Occipital lobe (tissue), 2 donors: ENCODE results near the gene MC5R. TPM values are rescaled to one million over a fixed set of nuclear protein-coding genes. Genes with fewer than 3 reads are reported as not detected.
A peak's percentile ranks its signal among the peaks of the same experiment; 100 is the strongest.

Experiments used
- DNase-seq: peaks from one replicate; lab custom pipeline; 2025; lab: John Stamatoyannopoulos, UW
- total RNA-seq: library from RNA; depleted of rRNA; stranded (reverse); fragments of >200 nt; gene quantifications from one replicate; pipeline ENCODE4 v1.2.3, GENCODE V29; 2014

MC5R gene
- 2.2 TPM for total RNA-seq

DNA sequence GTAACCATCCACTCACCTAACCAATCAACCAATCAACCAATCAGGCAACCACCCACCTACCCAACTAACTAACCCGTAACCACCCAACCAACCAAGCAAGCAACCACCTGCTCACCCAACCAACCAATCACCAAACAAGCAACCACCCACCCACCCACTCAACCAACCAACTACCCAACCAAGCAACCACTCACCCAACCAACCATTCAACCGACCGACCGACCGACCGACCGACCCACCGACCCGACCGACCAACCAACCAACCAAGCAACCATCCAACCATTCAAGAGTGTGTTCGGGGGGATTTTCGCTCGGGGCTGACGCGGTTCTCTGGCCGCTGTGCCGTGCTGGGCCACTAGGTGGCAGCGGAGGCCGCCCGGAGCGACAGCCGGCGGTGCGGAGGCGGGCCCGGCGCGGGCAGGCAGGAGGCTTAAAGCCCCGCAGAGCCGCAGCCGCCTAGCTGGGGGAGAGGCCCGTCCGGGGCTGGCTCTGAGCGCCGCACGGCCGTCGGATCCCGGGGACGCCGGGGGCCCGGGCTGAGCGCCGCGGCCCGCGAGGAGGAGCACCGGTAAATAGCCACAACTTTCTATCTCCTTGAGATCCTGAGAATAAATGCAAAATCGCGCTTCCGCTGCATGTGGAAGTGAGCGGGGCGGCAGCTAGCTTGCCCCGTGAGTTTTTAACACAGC lies at the start of gene MC5R:
Gene MC5R, plus strand, starts transcription at position 443 of the 689 bp plus-strand sequence. CDS start 1,617 bp downstream, outside the sequence.
- peak; percentile 39 for DNase-seq

DNA sequence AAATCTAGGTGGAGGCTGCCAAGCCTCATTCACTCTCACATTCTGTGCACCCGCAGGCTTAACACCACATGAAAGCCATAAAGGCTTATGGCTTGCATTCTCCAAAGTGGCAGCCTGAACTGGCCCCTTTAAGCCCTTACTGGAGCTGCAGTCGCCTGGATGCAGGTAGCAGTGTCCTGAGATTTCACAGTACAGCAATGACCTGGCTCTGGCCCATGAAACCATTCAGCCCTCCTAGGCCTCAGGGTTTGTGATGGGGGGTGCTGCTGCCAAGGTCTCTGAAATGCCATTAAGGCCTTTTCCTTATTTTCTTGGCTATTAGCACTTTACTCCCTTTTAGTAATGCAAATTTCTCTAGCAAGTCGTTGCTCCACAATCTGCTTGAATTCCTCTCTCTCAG lies 48.9 kb upstream of the MC5R start:
- DNase-seq: no peak

DNA sequence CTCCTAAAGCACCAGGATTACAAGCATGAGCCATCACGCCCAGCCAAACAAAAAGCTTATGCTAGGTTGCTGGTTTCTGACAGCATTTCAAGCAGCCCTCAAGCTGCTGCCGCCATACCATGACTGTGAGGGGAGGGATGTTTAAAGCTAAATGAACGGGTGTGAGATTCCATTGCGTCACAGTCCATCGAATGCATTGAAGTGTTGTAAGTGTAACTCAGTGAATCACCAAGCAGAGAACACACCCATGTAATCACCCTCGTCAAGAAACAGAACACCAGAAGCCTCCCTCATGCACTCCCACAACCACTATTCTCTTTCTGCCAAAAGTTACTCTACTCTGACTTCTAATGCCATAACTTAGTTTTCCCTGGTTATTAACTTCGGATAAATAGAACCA lies 32.8 kb upstream of the MC5R start:
- no peak for DNase-seq

DNA sequence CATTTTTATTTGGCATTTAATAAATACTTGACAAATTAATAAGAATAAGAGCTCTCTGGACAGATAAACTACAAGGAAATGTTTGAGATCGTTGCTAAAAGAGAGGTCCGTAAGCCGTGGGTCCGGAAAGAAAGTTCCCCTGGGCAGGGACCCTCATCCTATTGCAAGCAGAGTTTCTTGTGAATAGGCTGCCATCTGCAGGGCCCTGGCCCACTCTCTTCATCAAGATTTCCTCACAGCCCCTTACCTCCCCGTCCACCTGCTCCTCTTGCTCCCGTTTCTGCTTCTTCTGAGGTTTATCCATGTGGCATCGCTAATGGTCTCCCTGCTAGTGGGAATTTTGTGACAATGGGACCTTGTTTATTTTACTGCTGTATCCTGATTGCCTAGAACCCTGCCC lies 30.1 kb upstream of the MC5R start:
- DNase-seq: no peak

DNA sequence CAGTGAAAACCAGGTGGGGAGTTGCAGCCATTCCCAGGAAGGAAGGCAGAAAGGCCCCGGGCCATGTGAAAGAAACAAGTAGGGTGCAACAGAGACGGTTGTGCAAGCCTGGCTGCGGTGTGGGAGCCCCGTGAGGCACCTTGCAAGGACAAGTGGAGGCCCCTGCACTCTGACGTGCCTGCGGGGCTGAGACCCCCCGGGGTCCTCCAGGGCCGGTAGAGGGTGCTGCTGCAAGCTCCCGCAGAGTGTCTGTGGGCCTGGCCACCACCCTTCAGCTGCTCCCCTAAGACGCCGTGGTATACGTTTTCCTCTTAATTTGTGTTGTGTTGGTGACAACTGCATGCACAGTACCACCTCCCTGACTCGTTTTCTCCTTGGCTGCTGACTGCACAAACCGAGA lies 27.4 kb upstream of the MC5R start:
- DNase-seq: no peak

DNA sequence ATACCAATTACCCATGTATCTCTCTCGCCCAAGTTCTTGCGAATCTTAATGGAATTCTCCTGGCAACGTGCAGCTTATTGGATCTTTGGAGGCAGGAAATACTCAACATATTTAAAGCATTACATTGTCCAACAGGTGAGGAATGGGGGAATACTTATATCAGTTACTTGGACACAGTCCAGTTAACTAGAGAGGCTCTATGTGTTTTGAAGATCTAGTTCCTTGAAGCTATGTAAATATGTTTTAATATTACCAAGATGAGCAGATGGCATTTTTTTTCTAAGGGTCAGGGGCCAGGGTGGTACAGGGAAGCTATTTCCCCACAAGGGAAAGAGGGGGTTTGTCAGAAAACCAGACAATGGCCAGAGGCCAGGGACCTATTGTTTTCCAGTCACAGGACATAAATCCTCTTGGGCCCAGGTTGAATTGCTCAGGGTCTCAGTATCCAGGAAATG lies 26.8 kb upstream of the MC5R start:
- no peak for DNase-seq

DNA sequence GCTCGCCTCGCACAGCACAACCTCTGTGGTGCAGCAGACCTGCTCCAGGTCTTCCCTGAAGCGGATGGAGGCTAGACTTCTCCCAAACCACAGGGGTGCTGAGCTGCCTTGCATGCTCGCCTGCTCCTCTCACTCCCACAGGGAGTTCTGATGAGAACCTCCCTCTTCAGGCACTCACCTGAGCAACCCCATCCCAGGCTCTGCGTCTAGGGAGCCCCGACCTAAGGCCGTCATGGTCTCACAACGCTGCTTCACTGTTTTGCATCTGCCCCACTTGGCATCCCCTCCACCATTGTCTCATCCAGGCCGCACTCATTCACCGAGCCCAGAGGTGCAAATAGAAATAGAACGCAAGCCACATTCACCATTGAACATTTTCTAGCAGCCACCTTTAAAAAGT lies 24.6 kb upstream of the MC5R start:
- no peak for DNase-seq

DNA sequence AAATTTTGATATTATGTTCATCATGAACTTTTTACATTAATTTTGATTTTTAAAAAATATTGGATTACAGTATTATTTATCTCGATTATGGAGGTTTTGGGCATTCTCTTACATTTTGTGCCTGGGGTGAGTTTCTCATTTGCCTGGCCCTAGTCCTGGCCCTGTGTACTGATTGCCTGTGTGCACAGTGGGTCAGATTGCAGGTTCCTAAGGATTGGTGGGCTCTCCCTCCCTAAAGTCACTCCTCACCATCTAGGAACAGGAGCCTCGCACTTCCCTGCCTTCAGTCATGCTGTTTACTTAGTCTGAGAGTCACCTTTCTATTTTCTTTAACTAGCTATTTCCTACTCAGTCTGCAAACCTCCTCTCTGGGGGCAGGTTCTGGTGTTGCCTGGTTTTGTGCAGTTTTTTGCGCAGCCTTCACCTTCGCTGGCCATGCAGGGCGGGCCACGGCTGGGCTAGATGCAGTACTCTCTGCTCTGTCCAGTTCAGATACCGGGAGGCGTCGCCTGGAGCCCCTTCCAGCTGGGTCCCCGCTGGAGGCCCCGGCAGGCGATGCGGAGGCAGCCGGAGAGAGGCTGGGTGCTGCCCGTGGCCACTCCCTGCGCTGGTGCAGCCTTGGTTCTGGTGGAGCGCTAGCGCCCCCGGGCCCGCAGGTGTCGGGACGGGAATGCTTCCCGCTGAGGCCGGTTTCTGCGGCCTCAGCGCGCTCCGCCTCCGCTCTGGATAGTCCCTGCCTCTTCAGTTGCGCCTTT lies 23.3 kb upstream of the MC5R start:
- peak; percentile 51 for DNase-seq

DNA sequence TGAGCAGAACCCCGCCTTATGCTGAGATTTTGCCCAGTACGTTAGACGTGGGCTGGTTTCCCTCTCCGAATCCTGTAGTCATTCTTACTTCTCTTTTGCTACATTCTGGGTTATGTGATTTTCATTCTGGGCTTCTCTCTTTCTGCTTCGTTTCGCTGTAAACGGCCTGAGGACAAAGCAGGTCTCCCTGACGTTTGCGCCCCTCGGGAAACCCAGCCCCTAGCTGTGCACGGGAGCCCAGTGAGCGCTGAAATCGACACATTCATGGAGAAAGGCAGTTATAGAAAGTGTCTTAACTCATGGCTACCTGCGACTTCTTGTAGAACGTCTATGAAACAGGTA lies 22.7 kb upstream of the MC5R start:
- DNase-seq: no peak

DNA sequence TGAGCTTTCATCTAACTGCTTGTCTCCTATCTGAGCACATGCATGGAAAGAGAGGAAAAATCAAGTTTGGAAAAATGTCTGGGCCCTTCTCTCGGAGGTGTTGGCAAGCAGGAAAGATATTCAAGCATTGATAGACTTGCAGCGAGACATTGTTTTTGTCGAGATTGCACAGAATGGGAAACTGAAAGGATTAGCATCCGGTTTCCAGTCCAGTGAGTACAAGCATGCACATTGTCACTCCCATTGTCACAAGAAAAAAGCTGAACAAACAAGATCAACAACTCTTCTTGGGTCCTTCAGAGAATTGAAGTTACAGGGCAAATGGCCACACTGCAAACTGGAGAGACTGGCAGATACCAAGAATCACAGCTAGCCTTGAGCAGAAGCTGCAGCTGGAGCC lies 19.6 kb upstream of the MC5R start:
- no peak for DNase-seq

DNA sequence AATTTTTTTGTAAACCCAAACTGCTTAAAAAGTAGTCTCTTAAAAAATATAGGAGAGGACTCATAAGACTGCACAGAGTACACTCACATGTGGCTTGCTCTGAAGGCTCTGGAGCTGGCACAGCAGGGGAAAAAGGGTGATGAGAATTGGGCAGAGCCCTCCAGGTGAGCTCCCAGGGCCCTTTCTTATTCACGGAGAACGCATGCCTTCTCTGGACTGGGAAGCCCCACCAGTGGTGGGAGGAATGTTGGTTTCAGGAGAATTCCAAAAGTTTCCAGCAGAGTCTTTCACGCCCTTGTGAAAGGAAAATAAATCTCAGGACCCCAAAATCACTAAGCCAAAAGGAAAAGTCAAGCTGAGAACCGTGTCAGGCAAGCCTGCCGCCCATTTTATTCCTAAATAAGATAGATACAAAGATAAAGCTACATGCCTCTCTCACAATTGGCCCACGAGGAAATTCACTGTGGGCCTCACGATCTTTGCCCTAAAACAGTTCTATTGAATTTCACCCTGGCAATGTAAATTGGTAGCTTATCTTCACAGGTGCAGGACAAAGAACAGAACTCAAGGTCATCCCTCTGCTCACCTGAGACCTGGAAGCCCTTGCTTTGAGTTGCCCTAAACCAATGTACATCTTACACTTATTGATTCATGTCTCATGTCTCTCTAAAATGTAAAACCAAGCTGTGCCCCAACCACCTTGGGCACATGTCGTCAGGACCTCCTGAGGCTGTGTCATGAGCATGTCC lies 15.5 kb upstream of the MC5R start:
- no peak for DNase-seq

DNA sequence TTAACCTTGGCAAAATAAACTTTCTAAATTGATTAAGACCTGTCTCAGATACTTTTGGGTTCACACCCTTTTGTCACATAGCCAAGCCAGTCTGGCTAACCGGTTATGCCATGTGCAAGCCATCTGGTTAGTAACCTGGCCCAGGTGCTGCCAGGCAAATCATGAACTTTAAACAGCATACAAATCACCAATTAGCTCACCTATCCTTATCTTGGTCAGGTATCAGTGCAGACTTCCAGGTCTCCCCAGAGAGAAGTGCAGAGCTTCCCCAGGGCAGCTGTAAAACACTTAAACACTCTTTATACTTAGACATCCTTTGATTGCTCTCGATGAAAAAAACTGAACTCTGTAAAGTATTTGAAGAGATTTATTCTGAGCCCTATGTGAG lies 14.9 kb upstream of the MC5R start:
- no peak for DNase-seq

DNA sequence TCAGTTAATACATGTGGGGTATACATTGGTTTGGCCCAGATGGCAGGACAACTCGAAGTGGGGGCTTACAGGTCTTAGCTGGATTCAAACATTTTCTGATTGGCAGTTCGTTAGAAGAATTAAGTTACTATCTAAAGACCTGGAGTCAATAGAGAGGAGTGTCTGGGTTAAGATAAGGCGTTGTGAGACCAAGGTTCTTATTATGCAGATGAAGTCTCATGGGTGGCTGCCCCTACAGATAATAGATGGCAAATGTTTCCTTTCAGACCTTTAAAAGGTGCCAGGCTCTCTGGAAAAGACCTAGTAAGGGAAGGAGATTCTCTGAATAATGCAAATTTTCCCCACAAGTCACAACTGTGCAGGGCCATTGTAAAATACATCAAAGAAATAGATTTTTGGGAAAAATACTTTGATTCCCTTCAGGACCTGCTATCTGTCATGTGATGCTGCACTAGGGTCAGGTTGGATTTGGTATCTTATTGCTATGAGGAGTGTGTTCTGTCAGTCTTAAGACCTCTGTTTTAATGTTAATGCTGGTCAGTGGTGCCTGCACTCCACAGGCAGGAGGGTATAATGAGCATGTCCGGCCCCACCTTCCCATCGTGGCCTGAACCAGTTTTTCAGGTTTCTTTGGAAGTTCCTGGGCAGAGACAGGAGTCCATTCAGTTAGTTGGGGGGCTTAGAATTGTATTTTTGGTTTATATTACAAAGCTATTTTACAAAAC lies 14.3 kb upstream of the MC5R start:
- DNase-seq: no peak

DNA sequence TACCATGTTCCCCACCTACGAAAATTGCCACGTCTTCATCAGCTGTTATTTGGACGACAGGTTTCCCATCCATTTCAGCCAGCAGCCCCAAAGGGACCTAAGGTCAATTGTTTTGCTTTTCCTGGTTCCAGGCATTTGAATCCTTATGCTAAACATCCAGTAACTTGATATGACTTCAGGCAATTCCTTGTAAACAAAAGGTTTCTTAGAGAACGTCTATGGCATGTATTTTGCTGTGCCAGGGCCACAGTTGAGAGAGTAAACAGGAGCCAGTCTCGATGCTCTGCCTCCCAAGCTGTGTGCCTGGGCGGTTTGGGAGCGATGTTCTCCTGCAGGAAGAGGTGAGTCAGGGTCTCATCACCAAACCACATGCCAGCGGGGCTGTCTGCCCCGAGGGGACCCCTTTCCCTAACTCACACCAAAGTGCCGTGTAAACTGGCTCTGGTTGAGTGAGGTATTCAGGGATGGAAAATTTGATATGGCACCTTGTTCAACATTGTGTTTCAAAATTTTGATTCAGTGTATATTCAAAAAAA lies 12.9 kb upstream of the MC5R start:
- no peak for DNase-seq

DNA sequence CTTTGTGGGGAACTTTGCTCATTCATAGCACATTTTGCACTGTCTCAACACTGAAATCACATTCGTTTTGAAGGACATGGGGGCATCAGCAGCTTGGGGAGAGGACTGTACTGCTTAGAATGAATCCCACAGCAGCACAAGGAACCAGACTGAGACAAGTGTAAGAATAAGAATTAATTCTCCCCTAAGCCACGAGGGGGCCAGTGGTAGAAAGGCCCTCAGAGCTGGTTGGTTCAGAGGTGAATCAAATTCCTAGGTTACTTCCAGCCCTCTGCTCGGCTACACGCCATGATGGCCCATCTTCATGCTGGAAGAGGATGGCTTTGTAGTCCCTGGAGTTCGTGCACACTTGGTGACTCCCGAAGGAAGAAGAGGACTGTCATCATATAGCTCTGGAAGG lies 12.0 kb upstream of the MC5R start:
- DNase-seq: no peak

DNA sequence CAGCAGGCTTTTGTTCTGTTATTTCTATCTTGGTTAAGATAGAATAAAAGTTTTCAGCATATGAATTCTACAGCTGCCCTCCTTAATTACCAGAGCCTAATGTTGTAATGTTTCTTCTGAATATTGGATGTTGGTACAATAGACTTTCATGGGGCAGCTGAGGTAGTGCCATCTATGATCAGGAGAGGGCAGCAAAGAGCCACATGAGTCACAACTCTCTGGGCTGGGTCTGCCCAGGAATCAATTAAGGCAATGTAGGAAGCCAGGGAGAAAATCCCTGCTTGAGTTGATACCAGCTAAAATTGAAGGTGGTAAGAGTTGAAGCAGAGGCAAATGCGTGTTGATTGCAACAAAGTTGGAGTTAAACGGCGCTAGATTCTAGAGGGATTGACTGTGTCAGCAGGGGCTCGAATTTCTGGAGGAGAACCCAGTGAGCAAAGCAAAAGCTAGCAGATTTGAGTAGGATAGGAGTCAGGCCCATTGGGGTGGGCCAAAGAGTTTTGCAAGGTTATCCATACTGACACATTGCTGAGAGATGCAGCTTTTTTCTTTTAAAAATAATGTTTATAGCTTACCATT lies 10.6 kb upstream of the MC5R start:
- DNase-seq: peak; percentile 8

DNA sequence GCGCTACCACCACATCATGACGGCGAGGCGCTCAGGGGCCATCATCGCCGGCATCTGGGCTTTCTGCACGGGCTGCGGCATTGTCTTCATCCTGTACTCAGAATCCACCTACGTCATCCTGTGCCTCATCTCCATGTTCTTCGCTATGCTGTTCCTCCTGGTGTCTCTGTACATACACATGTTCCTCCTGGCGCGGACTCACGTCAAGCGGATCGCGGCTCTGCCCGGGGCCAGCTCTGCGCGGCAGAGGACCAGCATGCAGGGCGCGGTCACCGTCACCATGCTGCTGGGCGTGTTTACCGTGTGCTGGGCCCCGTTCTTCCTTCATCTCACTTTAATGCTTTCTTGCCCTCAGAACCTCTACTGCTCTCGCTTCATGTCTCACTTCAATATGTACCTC lies 2.3 kb downstream of the MC5R start:
- no peak for DNase-seq

DNA sequence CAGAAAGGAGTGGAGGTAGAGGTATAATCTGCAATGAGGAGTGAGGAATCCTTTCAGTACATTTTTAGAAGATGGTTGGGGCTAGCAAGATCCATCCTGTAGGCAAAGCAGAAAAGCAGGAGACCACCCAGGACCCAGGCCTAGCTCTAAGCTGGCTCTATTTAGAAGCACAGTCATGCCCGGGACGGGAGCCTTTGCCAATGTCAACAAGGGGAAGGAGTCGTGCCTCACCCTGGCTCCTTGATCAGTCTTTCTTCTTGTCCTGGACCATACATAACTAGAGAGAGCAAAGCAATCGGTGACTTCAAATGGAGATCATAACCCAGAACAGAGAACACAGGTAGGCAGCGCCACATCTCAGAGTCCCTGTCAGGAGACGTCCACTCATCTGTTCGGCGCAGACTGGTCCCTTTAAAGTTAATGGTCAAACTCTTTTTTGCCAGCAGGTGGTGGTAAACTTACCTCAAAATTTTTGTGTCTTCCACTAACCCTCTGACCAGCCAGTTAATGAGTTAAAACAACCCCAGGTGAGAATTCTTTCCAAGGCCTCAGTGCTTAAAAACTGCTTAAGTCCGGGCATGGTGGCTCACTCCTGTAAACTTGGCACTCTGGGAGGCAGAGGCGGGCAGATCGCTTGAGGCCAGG lies 8.0 kb downstream of the MC5R start:
- no peak for DNase-seq

DNA sequence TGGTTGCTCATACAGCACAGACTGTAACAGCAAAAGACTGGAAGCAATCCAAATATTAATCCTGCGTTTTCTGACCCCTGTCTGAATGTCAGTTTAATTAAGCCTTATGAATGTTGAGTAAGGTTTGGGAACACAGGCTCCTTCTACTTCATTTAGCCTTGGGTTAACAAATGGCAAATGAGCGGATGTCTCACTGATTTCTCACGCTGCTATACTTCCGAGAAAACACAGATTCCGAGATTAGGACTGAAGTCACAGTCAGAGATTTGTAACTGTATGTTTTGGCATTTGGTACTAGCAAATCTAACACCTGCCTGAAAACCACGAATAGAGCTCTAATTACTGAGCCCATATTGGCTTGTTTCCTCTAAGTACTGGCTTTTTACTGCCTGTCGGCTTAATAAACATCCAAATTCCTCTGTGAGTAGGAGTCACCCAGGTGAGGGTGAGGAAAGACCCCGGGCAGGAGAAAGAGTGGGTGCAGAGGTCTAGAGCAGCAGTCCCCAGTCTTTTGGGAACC lies 10.6 kb downstream of the MC5R start:
- DNase-seq: no peak

DNA sequence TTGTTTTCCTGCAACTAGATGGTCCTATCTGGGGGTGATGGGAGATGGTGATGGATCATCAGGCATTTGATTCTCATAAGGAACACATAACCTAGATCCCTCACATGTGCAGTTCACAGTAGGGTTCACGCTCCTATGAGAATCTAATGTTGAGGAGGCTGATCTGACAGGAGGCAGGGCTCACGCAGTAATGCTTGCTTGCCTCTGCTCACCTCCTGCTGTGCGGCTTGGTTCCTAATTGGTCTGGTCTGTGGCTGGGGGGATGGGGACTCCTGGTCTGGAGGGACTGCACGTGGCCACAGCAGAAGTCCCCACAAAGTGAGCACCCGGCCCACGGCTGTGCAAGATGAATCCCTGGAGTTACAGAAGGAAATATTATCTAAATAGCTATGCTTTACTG lies 11.3 kb downstream of the MC5R start:
- DNase-seq: no peak

DNA sequence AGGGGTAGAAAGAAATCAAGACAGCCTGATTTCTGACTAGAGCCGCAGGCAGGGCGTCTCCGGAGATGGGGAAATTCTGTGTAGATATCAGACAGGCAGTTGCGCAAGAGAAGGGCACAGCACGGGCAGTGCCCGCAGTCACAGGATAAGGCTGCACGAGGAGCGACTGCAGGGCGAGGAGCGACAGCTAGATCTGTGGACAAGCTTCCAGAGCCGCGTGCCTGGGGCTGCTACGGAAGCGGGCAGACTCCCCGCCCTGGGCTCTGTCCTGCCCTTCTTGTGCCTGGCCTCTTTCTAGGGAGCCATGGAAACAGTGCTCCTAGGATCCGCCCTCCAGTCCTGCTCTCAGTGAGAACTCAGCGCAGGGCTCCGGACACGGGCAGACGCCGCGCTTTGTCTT lies 12.6 kb downstream of the MC5R start:
- no peak for DNase-seq
